Subcutaneous adipose tissue (tissue), 4 donors: Measurements from ENCODE around the gene CYP39A1. TPM values are rescaled to one million over a fixed set of nuclear protein-coding genes. Genes with fewer than 3 reads are reported as not detected.

Experiments used
- total RNA-seq, 4 donors: library from RNA; depleted of rRNA; stranded (reverse); fragments of >200 nt; gene quantifications; one replicate each; pipeline ENCODE4 v1.1.0, GENCODE V29; 2016
- TF ChIP-seq, protein P1 (sequence below): fragments of 450-650 bp; IDR thresholded peaks from one replicate; pipeline ENCODE4 v1.5.1; 2016; ENCODE audit warnings: low read depth, mild to moderate bottlenecking, control low read depth, antibody characterized with exemption, moderate library complexity

CYP39A1 gene
- total RNA-seq, 4 donors from 2014 or later = 0.88 to 2.0 (median 1.1) TPM

DNA sequence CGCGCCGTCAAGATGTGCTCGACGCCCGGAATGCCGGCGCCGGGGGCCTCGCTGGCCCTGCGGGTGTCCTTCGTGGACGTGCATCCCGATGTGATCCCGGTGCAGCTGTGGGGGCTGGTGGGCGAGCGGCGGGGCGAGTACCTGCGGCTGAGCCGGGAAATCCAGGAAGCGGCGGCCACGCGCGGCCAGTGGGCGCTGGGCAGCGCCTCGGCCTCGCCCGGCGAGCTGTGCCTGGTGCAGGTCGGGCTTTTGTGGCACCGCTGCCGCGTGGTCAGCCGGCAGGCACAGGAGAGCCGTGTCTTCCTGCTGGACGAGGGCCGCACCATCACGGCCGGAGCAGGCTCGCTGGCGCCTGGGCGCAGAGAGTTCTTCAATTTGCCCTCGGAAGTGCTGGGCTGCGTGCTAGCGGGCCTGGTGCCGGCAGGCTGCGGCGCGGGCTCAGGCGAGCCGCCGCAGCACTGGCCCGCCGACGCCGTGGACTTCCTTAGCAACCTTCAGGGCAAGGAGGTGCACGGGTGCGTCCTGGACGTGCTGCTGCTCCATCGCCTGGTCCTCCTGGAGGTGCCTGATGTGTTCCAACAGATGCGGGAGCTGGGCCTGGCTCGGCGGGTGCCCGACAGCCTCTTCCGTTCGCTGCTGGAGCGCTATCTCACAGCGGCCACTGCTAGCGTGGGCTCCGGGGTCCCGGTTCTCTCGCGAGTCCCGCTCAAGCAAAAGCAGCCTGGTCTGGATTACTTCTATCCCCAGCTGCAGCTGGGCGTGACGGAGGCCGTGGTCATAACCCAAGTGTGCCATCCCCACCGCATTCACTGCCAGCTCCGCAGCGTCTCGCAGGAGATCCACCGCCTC lies 35.7 kb upstream of the CYP39A1 start:
- TF ChIP-seq, protein P1, sequence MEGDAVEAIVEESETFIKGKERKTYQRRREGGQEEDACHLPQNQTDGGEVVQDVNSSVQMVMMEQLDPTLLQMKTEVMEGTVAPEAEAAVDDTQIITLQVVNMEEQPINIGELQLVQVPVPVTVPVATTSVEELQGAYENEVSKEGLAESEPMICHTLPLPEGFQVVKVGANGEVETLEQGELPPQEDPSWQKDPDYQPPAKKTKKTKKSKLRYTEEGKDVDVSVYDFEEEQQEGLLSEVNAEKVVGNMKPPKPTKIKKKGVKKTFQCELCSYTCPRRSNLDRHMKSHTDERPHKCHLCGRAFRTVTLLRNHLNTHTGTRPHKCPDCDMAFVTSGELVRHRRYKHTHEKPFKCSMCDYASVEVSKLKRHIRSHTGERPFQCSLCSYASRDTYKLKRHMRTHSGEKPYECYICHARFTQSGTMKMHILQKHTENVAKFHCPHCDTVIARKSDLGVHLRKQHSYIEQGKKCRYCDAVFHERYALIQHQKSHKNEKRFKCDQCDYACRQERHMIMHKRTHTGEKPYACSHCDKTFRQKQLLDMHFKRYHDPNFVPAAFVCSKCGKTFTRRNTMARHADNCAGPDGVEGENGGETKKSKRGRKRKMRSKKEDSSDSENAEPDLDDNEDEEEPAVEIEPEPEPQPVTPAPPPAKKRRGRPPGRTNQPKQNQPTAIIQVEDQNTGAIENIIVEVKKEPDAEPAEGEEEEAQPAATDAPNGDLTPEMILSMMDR = no peak

DNA sequence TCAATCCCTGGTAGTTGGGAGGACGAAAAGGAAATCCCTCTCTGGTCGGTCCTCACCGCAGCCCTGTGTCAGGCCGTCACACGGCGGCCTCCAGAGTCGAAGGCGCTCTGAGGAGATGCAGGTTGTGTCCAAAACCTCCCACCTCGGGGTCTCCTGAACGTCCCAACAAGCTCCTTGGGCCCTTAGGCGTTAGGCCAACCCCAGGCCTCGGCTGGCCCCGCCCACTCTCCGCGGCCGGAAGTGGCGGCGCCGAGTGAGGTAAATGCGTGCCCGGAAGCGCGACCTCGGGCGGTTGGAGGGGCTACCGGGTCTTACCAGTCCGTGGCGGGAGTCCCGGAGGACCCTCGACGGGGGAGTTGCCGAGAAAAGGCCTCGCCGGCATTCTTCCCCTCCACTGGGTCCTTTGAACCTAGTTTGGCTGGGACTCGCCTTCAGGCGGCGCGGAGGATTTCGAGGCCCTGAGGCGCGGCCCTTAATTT lies 35.0 kb upstream of the CYP39A1 start, which contains the start of gene TDRD6:
Gene TDRD6, plus strand, starts transcription at position 267 of the 479 bp plus-strand sequence. CDS start 244 bp downstream, outside the sequence.
- TF ChIP-seq, protein P1 = no peak

DNA sequence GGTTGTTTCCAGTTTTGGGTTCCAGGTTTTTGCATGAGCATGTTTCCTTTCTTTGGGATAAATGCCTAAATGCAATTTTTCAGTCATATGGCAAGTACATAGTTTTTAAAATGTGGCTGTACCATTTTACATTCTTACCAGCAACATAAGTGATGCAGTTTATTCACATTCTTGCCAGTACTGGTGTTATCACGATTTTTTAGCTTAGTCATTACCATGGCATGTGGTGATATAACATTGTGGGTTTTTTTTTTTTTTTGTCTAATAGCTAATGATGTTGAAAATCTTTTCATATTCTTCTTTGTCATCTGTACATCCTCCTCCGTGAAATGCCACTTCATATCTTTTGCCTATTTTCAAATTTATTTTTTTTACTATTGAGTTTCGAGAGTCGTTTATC lies 32.2 kb upstream of the CYP39A1 start:
- TF ChIP-seq, protein P1 = no peak

DNA sequence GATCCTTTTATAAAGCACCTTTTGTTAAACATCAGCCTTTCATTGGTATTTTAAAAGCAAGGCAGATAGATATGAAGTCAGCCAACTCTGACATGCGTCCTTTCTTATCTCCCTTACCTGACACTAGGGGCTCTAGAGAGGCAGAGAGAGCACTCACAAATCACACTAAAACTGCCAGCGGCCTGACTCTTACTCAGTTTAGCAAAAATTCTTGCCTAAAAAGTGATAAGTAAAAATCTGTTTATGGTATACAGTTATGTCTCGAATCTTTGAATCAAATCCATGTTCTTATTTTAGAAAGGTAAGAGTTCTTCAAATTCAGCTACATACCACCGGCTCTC lies 24.7 kb upstream of the CYP39A1 start:
- TF ChIP-seq, protein P1 = no peak

DNA sequence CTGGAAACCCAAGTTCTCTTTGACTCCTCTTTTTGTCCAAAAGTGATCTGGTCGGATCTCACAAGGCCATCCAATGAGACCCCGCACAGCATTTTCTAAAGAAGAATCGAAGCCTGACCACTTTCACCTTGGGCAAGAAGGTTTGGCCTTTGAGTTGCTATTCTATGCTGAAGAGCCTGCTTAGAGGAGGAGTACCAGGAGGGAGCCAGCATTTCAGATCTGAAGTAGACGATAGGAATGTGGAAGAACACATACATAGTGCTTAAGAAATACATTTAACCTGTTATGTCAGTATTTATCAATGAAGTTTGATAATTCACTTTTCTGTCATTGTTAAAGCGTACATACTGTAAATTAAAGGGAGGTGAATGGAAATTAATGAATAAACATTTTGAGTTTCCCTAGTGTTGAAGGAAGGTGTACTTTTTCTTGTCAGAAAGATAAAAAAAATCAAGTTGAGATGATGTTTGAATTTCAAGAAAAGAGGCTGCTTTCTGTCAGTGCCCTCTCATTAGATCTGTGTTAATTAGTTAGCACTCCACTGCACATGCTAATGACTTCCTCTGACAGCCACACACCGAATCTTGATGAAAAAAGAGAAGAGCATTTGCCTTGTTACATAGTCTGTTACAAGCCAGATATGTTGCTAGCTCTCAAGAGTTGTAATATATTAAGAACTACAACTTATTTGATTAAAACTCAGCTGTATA lies 24.1 kb upstream of the CYP39A1 start:
- TF ChIP-seq, protein P1 = no peak

DNA sequence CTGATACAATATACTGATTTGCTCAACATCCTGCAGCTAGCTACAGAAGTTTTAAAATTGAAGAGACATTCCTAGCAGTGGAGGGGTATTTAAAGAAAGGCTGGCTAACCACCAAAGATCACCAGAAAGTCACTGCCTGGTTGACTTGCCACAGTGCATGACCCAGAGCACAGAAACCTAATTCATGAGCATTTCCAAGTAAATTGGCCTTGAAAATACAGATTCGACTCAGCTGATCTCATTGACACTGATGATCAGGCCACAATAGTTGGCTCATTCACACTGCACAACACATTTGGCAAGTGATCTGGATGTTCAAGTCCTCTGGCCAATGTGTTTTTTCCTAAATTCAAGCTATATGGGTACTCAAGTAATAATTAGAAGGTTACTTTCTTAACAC lies 21.8 kb upstream of the CYP39A1 start:
- TF ChIP-seq, protein P1 = no peak

DNA sequence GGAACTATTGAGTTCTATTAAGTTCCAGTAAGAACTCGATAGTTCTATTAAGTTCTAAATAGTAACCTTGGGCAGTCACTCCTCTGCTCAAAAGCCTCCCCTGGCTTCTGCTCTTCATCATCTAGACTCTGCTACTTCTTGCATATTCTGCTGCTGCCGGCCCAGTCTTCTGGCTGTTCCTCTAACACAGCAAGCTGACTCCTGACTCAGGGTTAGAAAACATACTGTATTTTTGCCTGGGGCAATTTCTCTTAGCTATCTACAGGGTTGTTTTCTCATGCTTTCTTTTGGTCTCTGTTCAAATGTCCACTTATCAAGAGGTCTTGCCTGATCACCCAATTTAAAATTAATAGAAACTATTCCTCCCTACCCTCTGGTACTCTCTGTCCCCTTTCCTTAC lies 14.8 kb upstream of the CYP39A1 start:
- TF ChIP-seq, protein P1 = no peak
